GM12878 (cell line): ENCODE results near the gene NISCH.

Experiments
- EP300 ChIP-seq, 2 experiments: fragments of 150-350 bp in 1 of 2; IDR thresholded peaks; 2 replicates each; pipeline ENCODE4 v1.6.1; 2011 to 2012; ENCODE audit warnings: low read depth in 2 of 2, low read length in 2 of 2, borderline replicate concordance in 1 of 2, improper control_type of control experiment in 1 of 2, inconsistent platforms in 1 of 2; ENCODE audit not compliant: control insufficient read depth in 1 of 2
- ESRRA ChIP-seq: IDR thresholded peaks from 2 replicates; pipeline ENCODE4 v1.6.1; 2012; ENCODE audit warnings: mild to moderate bottlenecking, low read length, improper control_type of control experiment
- ETV6 ChIP-seq, 2 experiments: fragments of 450-650 bp in 1 of 2; IDR thresholded peaks in 1 of 2; conservative IDR thresholded peaks in 1 of 2; 2 replicates each; pipeline ENCODE4 v1.6.1; 2014; ENCODE audit warnings: antibody characterized with exemption in 1 of 2, borderline replicate concordance in 1 of 2, low read depth in 1 of 2, mild to moderate bottlenecking in 1 of 2, moderate library complexity in 1 of 2
- KDM1A ChIP-seq: fragments of 200-600 bp; sonication (generic); IDR thresholded peaks from 2 replicates; pipeline ENCODE4 v1.6.1; 2016; ENCODE audit warnings: borderline replicate concordance
- SIN3A ChIP-seq: IDR thresholded peaks from 2 replicates; pipeline ENCODE4 v1.6.1; 2012; ENCODE audit warnings: low read depth, low read length, improper control_type of control experiment
- TF ChIP-seq, protein P1 (sequence below), 3 experiments: IDR thresholded peaks in 2 of 3; conservative IDR thresholded peaks in 1 of 3; 2 replicates each; pipeline ENCODE4 v1.5.1; 2011; ENCODE audit warnings: low read depth in 3 of 3, low read length in 3 of 3, mild to moderate bottlenecking in 3 of 3, control low read depth in 2 of 3, moderate library complexity in 2 of 3, inconsistent platforms in 1 of 3, mixed read lengths in 1 of 3; ENCODE audit not compliant: control insufficient read depth in 2 of 3, insufficient read depth in 1 of 3; ENCODE audit errors: extremely low read depth in 1 of 3
- TF ChIP-seq, protein P2 (sequence below): IDR thresholded peaks from 2 replicates; pipeline ENCODE4 v1.6.1; 2012; ENCODE audit warnings: mild to moderate bottlenecking, low read depth, low read length

DNA sequence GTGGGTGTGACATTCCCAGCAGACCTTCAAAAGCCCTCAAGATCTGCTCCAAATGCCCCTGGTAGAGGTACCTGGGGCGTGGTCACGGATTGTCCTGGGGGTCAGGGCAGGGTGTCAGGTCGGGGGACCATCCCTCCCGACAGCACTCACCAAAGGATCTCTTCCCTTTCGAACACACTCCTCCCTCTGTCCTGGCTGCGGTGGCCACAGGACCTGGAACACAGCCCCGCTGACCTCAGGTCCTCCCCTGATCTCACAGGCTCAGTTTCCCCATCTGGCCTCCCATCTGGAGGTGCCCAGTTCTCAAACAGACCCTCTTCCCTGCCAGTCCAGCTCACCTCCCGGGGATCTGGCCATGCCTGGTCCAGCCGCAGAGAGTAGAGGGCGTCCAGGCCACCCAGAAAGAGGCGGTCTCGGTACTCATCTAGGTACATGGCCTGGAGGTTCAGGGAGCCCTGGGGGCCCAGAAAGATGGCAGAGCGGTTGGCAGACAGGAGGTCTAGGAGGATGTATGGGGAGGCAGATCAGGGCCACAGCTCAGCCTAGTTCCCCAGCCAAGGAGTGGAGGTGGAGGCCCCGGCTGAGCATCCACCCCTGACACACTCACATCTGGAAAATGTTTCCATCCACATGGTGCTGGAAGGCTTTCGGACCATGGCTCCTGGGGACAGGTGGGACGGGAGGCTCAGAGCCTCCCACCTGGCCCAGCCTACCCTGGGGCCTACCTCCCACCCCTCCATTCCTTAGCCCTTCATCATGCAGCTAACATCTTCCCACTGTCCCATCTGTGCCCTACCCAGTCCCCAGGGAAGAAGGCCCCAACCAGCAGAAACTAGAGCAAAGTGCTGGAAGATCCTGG, 12.8 kb upstream of the NISCH start:
- TF ChIP-seq, protein P1, sequence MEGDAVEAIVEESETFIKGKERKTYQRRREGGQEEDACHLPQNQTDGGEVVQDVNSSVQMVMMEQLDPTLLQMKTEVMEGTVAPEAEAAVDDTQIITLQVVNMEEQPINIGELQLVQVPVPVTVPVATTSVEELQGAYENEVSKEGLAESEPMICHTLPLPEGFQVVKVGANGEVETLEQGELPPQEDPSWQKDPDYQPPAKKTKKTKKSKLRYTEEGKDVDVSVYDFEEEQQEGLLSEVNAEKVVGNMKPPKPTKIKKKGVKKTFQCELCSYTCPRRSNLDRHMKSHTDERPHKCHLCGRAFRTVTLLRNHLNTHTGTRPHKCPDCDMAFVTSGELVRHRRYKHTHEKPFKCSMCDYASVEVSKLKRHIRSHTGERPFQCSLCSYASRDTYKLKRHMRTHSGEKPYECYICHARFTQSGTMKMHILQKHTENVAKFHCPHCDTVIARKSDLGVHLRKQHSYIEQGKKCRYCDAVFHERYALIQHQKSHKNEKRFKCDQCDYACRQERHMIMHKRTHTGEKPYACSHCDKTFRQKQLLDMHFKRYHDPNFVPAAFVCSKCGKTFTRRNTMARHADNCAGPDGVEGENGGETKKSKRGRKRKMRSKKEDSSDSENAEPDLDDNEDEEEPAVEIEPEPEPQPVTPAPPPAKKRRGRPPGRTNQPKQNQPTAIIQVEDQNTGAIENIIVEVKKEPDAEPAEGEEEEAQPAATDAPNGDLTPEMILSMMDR (IDR thresholded peaks at IDR 0.05 in 2 of 3, conservative IDR thresholded peaks at IDR 0.05 in 1 of 3; ENCODE audit: control insufficient read depth in 2 of 3, extremely low read depth in 1 of 3, insufficient read depth in 1 of 3, low read depth in 3 of 3, low read length in 3 of 3): no peak
- TF ChIP-seq KDM1A: no peak
- TF ChIP-seq EP300 (IDR thresholded peaks at IDR 0.05; ENCODE audit: borderline replicate concordance in 1 of 2, control insufficient read depth in 1 of 2, low read depth in 2 of 2, low read length in 2 of 2): no peak
- no peak for TF ChIP-seq ESRRA
- TF ChIP-seq, protein P2, sequence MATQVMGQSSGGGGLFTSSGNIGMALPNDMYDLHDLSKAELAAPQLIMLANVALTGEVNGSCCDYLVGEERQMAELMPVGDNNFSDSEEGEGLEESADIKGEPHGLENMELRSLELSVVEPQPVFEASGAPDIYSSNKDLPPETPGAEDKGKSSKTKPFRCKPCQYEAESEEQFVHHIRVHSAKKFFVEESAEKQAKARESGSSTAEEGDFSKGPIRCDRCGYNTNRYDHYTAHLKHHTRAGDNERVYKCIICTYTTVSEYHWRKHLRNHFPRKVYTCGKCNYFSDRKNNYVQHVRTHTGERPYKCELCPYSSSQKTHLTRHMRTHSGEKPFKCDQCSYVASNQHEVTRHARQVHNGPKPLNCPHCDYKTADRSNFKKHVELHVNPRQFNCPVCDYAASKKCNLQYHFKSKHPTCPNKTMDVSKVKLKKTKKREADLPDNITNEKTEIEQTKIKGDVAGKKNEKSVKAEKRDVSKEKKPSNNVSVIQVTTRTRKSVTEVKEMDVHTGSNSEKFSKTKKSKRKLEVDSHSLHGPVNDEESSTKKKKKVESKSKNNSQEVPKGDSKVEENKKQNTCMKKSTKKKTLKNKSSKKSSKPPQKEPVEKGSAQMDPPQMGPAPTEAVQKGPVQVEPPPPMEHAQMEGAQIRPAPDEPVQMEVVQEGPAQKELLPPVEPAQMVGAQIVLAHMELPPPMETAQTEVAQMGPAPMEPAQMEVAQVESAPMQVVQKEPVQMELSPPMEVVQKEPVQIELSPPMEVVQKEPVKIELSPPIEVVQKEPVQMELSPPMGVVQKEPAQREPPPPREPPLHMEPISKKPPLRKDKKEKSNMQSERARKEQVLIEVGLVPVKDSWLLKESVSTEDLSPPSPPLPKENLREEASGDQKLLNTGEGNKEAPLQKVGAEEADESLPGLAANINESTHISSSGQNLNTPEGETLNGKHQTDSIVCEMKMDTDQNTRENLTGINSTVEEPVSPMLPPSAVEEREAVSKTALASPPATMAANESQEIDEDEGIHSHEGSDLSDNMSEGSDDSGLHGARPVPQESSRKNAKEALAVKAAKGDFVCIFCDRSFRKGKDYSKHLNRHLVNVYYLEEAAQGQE: no peak
- no peak for TF ChIP-seq ETV6 (conservative IDR thresholded peaks at IDR 0.05 in 1 of 2, IDR thresholded peaks at IDR 0.05 in 1 of 2; ENCODE audit: borderline replicate concordance in 1 of 2, low read depth in 1 of 2)
- no peak for TF ChIP-seq SIN3A
